ENCODE results near the gene CPN2.

DNA sequence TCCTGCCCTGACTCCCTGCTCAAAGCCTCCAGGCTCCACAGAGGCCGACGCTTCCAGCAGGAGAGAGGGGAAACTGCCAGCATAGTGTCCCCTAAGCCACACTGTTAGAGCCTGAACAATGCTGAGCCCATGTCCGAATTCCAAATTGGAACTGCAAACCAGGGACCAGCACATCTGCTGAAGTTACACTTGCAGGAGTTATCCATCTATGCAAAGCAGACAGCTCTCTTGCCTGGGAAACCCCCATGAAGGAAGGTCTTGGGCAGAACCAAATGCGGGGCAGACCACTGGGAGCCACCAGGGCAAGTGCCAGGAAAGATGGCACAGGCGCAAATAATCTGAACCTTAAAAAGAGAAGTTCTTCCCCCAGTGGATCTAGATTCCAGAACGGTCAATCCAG is 17.8 kb upstream of the CPN2 start:
- TF ChIP-seq, protein P1, sequence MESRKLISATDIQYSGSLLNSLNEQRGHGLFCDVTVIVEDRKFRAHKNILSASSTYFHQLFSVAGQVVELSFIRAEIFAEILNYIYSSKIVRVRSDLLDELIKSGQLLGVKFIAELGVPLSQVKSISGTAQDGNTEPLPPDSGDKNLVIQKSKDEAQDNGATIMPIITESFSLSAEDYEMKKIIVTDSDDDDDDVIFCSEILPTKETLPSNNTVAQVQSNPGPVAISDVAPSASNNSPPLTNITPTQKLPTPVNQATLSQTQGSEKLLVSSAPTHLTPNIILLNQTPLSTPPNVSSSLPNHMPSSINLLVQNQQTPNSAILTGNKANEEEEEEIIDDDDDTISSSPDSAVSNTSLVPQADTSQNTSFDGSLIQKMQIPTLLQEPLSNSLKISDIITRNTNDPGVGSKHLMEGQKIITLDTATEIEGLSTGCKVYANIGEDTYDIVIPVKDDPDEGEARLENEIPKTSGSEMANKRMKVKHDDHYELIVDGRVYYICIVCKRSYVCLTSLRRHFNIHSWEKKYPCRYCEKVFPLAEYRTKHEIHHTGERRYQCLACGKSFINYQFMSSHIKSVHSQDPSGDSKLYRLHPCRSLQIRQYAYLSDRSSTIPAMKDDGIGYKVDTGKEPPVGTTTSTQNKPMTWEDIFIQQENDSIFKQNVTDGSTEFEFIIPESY (IDR thresholded peaks at IDR 0.05): no peak
- TF ChIP-seq, protein P2, sequence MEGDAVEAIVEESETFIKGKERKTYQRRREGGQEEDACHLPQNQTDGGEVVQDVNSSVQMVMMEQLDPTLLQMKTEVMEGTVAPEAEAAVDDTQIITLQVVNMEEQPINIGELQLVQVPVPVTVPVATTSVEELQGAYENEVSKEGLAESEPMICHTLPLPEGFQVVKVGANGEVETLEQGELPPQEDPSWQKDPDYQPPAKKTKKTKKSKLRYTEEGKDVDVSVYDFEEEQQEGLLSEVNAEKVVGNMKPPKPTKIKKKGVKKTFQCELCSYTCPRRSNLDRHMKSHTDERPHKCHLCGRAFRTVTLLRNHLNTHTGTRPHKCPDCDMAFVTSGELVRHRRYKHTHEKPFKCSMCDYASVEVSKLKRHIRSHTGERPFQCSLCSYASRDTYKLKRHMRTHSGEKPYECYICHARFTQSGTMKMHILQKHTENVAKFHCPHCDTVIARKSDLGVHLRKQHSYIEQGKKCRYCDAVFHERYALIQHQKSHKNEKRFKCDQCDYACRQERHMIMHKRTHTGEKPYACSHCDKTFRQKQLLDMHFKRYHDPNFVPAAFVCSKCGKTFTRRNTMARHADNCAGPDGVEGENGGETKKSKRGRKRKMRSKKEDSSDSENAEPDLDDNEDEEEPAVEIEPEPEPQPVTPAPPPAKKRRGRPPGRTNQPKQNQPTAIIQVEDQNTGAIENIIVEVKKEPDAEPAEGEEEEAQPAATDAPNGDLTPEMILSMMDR (IDR thresholded peaks at IDR 0.05; ENCODE audit: low read depth, low read length, missing input control): no peak
- TF ChIP-seq, protein P3, sequence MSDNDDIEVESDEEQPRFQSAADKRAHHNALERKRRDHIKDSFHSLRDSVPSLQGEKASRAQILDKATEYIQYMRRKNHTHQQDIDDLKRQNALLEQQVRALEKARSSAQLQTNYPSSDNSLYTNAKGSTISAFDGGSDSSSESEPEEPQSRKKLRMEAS (IDR thresholded peaks at IDR 0.05): no peak
- no peak for TF ChIP-seq RAD21 (IDR thresholded peaks at IDR 0.05)
- TF ChIP-seq JUND (IDR thresholded peaks at IDR 0.05): no peak
- TF ChIP-seq GABPA (IDR thresholded peaks at IDR 0.05 in 1 of 2, conservative IDR thresholded peaks at IDR 0.05 in 1 of 2): no peak
- no peak for TF ChIP-seq TAF1 (conservative IDR thresholded peaks at IDR 0.05)
- no peak for TF ChIP-seq YY1 (IDR thresholded peaks at IDR 0.05)
- TF ChIP-seq, protein P4, sequence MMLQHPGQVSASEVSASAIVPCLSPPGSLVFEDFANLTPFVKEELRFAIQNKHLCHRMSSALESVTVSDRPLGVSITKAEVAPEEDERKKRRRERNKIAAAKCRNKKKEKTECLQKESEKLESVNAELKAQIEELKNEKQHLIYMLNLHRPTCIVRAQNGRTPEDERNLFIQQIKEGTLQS (IDR thresholded peaks at IDR 0.05): no peak
- no peak for TF ChIP-seq EGR1 (IDR thresholded peaks at IDR 0.05; ENCODE audit: low read depth in 2 of 2)
- TF ChIP-seq, protein P5, sequence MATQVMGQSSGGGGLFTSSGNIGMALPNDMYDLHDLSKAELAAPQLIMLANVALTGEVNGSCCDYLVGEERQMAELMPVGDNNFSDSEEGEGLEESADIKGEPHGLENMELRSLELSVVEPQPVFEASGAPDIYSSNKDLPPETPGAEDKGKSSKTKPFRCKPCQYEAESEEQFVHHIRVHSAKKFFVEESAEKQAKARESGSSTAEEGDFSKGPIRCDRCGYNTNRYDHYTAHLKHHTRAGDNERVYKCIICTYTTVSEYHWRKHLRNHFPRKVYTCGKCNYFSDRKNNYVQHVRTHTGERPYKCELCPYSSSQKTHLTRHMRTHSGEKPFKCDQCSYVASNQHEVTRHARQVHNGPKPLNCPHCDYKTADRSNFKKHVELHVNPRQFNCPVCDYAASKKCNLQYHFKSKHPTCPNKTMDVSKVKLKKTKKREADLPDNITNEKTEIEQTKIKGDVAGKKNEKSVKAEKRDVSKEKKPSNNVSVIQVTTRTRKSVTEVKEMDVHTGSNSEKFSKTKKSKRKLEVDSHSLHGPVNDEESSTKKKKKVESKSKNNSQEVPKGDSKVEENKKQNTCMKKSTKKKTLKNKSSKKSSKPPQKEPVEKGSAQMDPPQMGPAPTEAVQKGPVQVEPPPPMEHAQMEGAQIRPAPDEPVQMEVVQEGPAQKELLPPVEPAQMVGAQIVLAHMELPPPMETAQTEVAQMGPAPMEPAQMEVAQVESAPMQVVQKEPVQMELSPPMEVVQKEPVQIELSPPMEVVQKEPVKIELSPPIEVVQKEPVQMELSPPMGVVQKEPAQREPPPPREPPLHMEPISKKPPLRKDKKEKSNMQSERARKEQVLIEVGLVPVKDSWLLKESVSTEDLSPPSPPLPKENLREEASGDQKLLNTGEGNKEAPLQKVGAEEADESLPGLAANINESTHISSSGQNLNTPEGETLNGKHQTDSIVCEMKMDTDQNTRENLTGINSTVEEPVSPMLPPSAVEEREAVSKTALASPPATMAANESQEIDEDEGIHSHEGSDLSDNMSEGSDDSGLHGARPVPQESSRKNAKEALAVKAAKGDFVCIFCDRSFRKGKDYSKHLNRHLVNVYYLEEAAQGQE (IDR thresholded peaks at IDR 0.05): no peak
- TF ChIP-seq SP1 (IDR thresholded peaks at IDR 0.05): no peak
- TF ChIP-seq FOXA1 (IDR thresholded peaks at IDR 0.05): no peak
- TF ChIP-seq HNF4G (IDR thresholded peaks at IDR 0.05): no peak

All from liver (tissue), 3 donors.